IMR-90 (cell line): ENCODE measurements around the gene CTNNA2. TPM values are rescaled to one million over a fixed set of nuclear protein-coding genes. Genes with fewer than 3 reads are reported as not detected.

Source experiments
- ATAC-seq: fragments of 200-7000 bp; cut with Tn5 transposase; 2 replicates; pipeline ENCODE4 v1.9.1; 2020; ENCODE audit warnings: low read depth, mild to moderate bottlenecking, moderate library complexity
- BruUV-seq: library from RNA; stranded (reverse); fragments of 400-500 nt; replicated peaks from 2 replicates; lab custom pipeline; 2021; lab: Mats Ljungman, UMichigan
- CTCF ChIA-PET: fragments of 300-600 bp; formaldehyde crosslinking; extraction: SDS; loops from one replicate; lab custom pipeline; 2021; ENCODE audit warnings: antibody characterized with exemption; lab: Yijun Ruan, JAX
- POLR2A ChIA-PET: fragments of 300-600 bp; sonication (Branson Sonifier 250); formaldehyde crosslinking; loops from one replicate; lab custom pipeline; 2022; ENCODE audit warnings: antibody characterized with exemption; ENCODE audit not compliant: unreplicated experiment; lab: Charles Lee
- DNase-seq: peaks from one replicate; pipeline ENCODE4 v3.0.0; 2013
- H2AFZ ChIP-seq: replicated peaks from 2 replicates; pipeline ENCODE3; 2013; ENCODE audit warnings: low read length, mild to moderate bottlenecking; ENCODE audit not compliant: poor library complexity
- H2AK5ac ChIP-seq: 2 replicates; pipeline ENCODE4 v1.6.1; 2013; ENCODE audit warnings: low read depth, low read length, inconsistent platforms
- H2AK9ac ChIP-seq: replicated peaks from 2 replicates; pipeline ENCODE3; 2013; ENCODE audit warnings: mild to moderate bottlenecking, low read depth, low read length, moderate library complexity; ENCODE audit not compliant: poor library complexity
- H2BK120ac ChIP-seq: 2 replicates; pipeline ENCODE4 v1.6.1; 2013; ENCODE audit warnings: low read depth, low read length, inconsistent platforms
- H2BK15ac ChIP-seq: 3 replicates; pipeline ENCODE4 v1.6.1; 2013; ENCODE audit warnings: low read depth, low read length, inconsistent platforms
- H2BK20ac ChIP-seq: 2 replicates; pipeline ENCODE4 v1.6.1; 2013; ENCODE audit warnings: low read depth, mild to moderate bottlenecking, inconsistent platforms, low read length, moderate library complexity
- H2BK5ac ChIP-seq: 2 replicates; pipeline ENCODE4 v1.6.1; 2013; ENCODE audit warnings: mild to moderate bottlenecking, low read depth, low read length, inconsistent platforms; ENCODE audit not compliant: poor library complexity, severe bottlenecking
- H3K14ac ChIP-seq: replicated peaks from 2 replicates; pipeline ENCODE4 v1.6.1; 2013; ENCODE audit warnings: low read depth, low read length, inconsistent platforms
- H3K18ac ChIP-seq: 2 replicates; pipeline ENCODE4 v1.6.1; 2013; ENCODE audit warnings: low read depth, low read length, control low read depth
- H3K23ac ChIP-seq: 2 replicates; pipeline ENCODE4 v1.6.1; 2013; ENCODE audit warnings: low read depth, low read length, inconsistent platforms
- H3K27ac ChIP-seq: 2 replicates; pipeline ENCODE4 v1.5.1; 2013; ENCODE audit warnings: mild to moderate bottlenecking, control low read depth, low read length; ENCODE audit not compliant: insufficient read depth
- H3K27me3 ChIP-seq: 2 replicates; pipeline ENCODE4 v1.6.1; 2013; ENCODE audit warnings: low read length; ENCODE audit not compliant: control insufficient read depth, insufficient read depth
- H3K36me3 ChIP-seq: 2 replicates; pipeline ENCODE4 v1.6.1; 2013; ENCODE audit warnings: low read length, mixed read lengths; ENCODE audit not compliant: control insufficient read depth, insufficient read depth
- H3K4ac ChIP-seq: 2 replicates; pipeline ENCODE4 v1.6.1; 2013; ENCODE audit warnings: low read depth, low read length, inconsistent platforms
- H3K4me1 ChIP-seq: 2 replicates; pipeline ENCODE4 v1.6.1; 2013; ENCODE audit warnings: low read length, mixed read lengths; ENCODE audit not compliant: control insufficient read depth, insufficient read depth
- H3K4me2 ChIP-seq: 2 replicates; pipeline ENCODE4 v1.6.1; 2013; ENCODE audit warnings: low read depth, mild to moderate bottlenecking, control low read depth, low read length, moderate library complexity
- H3K4me3 ChIP-seq: 2 replicates; pipeline ENCODE4 v1.5.1; 2013; ENCODE audit warnings: low read depth, mild to moderate bottlenecking, control low read depth, low read length, moderate library complexity; ENCODE audit not compliant: insufficient read depth
- H3K56ac ChIP-seq: 2 replicates; pipeline ENCODE4 v1.6.1; 2013; ENCODE audit warnings: low read length, inconsistent platforms; ENCODE audit not compliant: insufficient read depth; ENCODE audit errors: extremely low read depth
- H3K79me1 ChIP-seq, 2 experiments: 2 replicates each; pipeline ENCODE4 v1.6.1; 2013; ENCODE audit warnings: low read length in 2 of 2, inconsistent platforms in 1 of 2, low read depth in 1 of 2
- H3K9ac ChIP-seq: 2 replicates; pipeline ENCODE4 v1.6.1; 2013; ENCODE audit warnings: low read depth, low read length, control low read depth
- H3K9me1 ChIP-seq: 2 replicates; pipeline ENCODE4 v1.6.1; 2013; ENCODE audit warnings: low read length, inconsistent platforms; ENCODE audit not compliant: insufficient read depth
- H3K9me3 ChIP-seq: 2 replicates; pipeline ENCODE4 v1.6.1; 2013; ENCODE audit warnings: low read length; ENCODE audit not compliant: control insufficient read depth, insufficient read depth
- H4K20me1 ChIP-seq: 2 replicates; pipeline ENCODE4 v1.6.1; 2013; ENCODE audit warnings: low read length, inconsistent platforms; ENCODE audit not compliant: insufficient read depth
- H4K5ac ChIP-seq: 2 replicates; pipeline ENCODE4 v1.6.1; 2013; ENCODE audit warnings: mild to moderate bottlenecking, low read depth, low read length, control low read depth
- H4K8ac ChIP-seq, 2 experiments: 2 replicates each; pipeline ENCODE4 v1.6.1; 2013; ENCODE audit warnings: low read depth in 2 of 2, low read length in 2 of 2, control low read depth in 1 of 2, inconsistent platforms in 1 of 2
- H4K91ac ChIP-seq: 2 replicates; pipeline ENCODE4 v1.6.1; 2013; ENCODE audit warnings: low read depth, low read length, inconsistent platforms; ENCODE audit not compliant: insufficient read depth
- MAZ ChIP-seq: IDR thresholded peaks from 2 replicates; pipeline ENCODE4 v1.6.1; 2012; ENCODE audit warnings: low read depth, mild to moderate bottlenecking, low read length, improper control_type of control experiment, moderate library complexity, borderline replicate concordance
- RAD21 ChIP-seq: IDR thresholded peaks from 2 replicates; pipeline ENCODE4 v1.6.1; 2012; ENCODE audit warnings: low read length, improper control_type of control experiment
- WGBS, 2 experiments: methylation state at CpG; one replicate each; pipeline versions ENCODE4 v1.1.5 to v1.1.7; 2013; ENCODE audit warnings: missing lambda C conversion rate in 2 of 2; ENCODE audit not compliant: insufficient read length in 1 of 2; ENCODE audit errors: extremely low coverage in 2 of 2; 5-methylcytosine and 5-hydroxymethylcytosine counted together
- dilution Hi-C: fragments of 300-500 bp; cut with HindIII; formaldehyde crosslinking; loops from one replicate; pipeline ENCODE4 v1.14.3; 2018; ENCODE audit warnings: low sequenced_read_pairs; ENCODE audit not compliant: unreplicated experiment
- in situ Hi-C: fragments of 300-500 bp; cut with MboI; formaldehyde crosslinking; loops from 3 replicates; pipeline ENCODE4 v1.14.3; 2019; ENCODE audit warnings: low sequenced_read_pairs, inconsistent platforms, mixed read lengths
- intact Hi-C: fragments of 100-400 bp; cut with micrococcal nuclease; formaldehyde crosslinking; loops from 2 replicates; pipeline ENCODE4 v1.10.0; 2022
- polyA plus RNA-seq, 3 experiments: library from polyadenylated mRNA; depleted of rRNA; stranded (reverse); fragments of >200 nt; gene quantifications; 2 replicates each; pipeline ENCODE4 v1.2.3, GENCODE V29; 2012; ENCODE audit warnings: low replicate concordance in 1 of 3
- total RNA-seq: library from RNA; depleted of rRNA; stranded (reverse); fragments of >200 nt; gene quantifications from 2 replicates; pipeline ENCODE4 v1.2.3, GENCODE V29; 2012

Gene CTNNA2
- total and polyA plus RNA-seq, 2 of the 4 experiments (the other 2 are of a cell fraction), result not detected

DNA sequence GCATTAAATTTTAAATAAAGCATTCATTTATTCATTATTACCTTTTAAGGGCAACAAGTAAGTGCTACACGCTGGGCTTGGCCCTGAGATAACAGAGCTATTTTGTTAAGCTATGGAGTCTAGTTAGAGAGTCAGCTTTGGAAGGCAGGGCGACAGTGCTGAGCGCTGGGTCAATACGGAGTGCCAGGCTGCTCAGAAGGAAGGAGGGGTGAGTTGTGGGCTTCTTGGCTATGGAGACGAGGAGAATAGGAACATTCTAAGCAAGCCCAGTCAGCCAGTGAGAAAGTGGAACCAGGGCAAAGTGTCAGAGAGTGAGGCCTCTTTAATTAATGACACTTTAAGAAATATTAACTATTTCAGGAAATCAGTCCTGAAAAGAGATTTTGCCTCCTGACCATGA, 503.3 kb downstream of the CTNNA2 start:
- H2AK5ac ChIP-seq, result peak overlapping the region; percentile 20; the same call in 1 of the 2 replicates
- peak overlapping the region; percentile 63; the same call in 2 of the 3 replicates for H2BK15ac ChIP-seq
- peak overlapping the region; percentile 11; the same call in 1 of the 2 replicates for H3K18ac ChIP-seq
- H3K4me2 ChIP-seq, result no peak overlapping the region
- peak overlapping the region; percentile 79 for H2BK20ac ChIP-seq
- POLR2A ChIA-PET, result no interaction called here
- H3K36me3 ChIP-seq, result no peaks in the 10 kb centered on the region
- no peak overlapping the region for H3K4me3 ChIP-seq
- peak overlapping the region; percentile 21 for H4K91ac ChIP-seq
- H3K56ac ChIP-seq, result no peak overlapping the region; the same call in 1 of the 2 replicates
- H3K9ac ChIP-seq, result no peak overlapping the region
- no peak for DNase-seq
- no peak overlapping the region for H2AFZ ChIP-seq
- H3K9me3 ChIP-seq, result no peaks in the 10 kb centered on the region
- TF ChIP-seq MAZ (no peak), RAD21 (no peak)
- no peak overlapping the region for H2AK9ac ChIP-seq
- no peaks in the 10 kb centered on the region for H3K27me3 ChIP-seq
- H3K14ac ChIP-seq, result peak overlapping the region; percentile 43; the same call in 1 of the 2 replicates
- ATAC-seq, result no peak
- no peak overlapping the region for H3K27ac ChIP-seq
- peak overlapping the region; percentile 64 for H2BK120ac ChIP-seq
- no peaks in the 10 kb centered on the region for H3K79me1 ChIP-seq
- CTCF ChIA-PET, result no interaction called here
- peak overlapping the region in 1 of 2 experiments; percentile 44; a peak in 1 of 4 replicates for H4K8ac ChIP-seq
- H3K4me1 ChIP-seq, result peaks cover 9% of the 10 kb centered on the region
- peaks cover 3% of the 10 kb centered on the region; the same call in 1 of the 2 replicates for H3K9me1 ChIP-seq
- BruUV-seq, result no TSS peak
- peak overlapping the region; percentile 39 for H3K4ac ChIP-seq
- 100% methylated on average over 2 of the region's 5 CpGs; no CpG with 5 or more reads in 1 of the 2 experiments for WGBS, 2 experiments
- H3K23ac ChIP-seq, result no peak overlapping the region
- peak overlapping the region; percentile 14 for H2BK5ac ChIP-seq
- H4K5ac ChIP-seq, result no peak overlapping the region; the same call in 1 of the 2 replicates
- H4K20me1 ChIP-seq, result no peaks in the 10 kb centered on the region
- in situ Hi-C loops, result no loop called here
- dilution Hi-C loops, result no loop called here
- intact Hi-C loops, result no loop called here
